NCI-H1436 (cell line): Measurements from ENCODE around the gene MAP4K3.

Experiments
- DNase-seq: peaks from one replicate; lab custom pipeline; 2025; lab: John Stamatoyannopoulos, UW

Gene MAP4K3

DNA sequence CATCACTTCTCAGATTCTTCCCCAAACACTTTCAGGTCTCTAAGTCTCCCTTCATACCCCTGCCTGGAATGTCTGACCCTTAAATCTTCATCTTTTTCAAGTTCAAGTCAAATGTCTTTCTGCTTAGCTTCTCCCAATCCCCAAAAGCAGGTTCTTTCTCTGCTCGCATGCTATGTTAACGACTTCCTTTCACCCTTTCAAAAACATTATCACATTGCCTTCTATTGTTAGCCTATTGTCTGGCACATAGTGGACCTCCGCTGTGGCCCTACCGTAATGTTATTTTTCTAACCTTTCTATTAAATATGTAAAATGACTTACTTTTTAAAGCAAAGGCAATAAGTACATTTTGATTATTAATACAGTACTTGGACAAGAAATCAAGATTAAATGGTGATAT, 195.5 kb downstream of the MAP4K3 start:
- no peak for DNase-seq

DNA sequence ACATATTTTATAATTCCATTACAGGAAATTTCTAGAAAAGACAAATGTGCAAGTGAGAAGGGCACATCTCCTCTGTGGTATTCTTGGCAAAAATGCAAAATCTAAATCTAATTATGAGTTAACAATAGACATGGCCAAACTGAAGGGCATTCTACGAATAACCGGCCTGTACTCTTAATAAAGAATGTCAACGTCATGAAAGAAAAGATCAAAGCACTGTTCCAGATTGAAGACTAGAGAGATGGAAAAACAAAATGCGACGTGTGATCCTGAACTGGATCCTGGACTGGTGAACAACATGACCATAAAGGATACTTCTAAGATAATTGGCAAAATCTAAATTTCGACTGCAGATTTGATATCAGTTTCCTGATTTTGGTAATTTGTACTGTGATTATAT, 196.3 kb downstream of the MAP4K3 start:
- no peak for DNase-seq

DNA sequence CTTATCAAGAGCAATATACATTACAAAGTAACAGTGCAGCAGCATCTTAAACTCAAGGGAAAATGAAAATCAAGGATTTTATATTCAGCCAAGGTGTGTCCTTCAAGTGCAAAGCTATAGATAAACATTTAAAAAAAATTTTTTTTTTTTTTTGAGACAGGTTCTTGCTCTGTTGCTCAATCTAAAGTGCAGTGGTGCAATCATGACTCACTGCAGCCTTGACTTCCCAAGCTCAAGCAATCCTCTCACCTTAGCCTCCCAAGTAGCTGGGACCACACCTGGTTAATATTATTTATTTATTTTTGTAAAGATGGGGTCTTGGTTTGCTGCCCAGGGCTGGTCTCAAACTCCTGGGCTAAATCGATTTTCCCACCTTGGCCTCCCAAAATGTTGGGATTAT, 202.3 kb downstream of the MAP4K3 start:
- DNase-seq, result no peak

DNA sequence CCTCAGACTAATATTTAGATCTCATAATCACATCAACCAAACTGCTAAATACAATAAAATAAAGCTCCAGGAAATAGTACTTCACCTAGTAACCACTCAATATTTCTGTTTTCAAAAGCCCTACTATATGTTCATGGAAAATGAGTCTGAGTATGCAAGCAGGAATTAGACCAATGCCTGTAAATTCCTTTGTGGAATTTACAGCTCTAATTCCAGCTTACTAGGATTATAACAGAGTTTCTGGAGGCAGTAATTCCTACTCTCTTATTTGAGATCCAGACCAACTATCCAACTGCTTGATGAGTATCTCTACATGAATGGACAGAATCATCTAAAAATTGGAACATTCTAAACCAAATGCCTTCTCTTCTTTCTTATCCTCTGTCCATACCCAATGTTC, 204.9 kb downstream of the MAP4K3 start:
- no peak for DNase-seq

DNA sequence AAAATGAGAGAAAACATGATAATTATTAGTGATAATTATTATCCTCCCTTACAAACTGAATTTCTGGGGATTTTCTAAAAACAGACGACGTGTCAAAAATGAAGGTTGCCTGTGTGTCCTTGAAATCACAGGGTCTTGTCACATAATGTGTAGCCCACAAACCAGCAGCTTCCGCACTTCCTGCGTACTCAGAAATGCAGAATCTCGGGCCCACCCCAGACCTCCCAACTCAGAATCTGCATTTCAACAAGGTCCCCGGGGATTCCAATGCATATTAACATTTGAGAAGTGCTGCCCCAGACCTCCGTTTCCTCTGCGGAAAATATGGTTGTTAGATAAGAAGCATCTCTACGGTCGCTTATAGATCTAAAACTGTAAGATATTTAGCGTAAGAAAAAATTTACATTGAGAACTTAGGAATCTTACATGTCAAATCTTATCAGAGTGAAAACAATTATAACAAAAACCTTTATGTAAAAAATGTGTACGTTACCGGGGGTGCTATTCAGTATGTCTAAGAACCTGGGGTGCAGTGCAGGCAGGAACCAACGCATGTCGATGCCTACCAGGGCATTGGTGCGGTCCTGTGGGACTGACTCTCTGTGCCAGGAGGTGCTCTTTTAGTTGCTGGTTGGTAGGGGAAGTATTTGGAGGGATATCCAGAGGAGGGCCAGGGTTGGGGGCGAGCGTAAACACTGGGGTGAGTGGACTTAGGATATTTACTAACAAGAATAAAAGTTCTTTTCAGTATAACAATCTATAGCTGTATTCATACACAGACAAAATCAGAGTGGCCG, 208.5 kb downstream of the MAP4K3 start:
- DNase-seq, result no peak

DNA sequence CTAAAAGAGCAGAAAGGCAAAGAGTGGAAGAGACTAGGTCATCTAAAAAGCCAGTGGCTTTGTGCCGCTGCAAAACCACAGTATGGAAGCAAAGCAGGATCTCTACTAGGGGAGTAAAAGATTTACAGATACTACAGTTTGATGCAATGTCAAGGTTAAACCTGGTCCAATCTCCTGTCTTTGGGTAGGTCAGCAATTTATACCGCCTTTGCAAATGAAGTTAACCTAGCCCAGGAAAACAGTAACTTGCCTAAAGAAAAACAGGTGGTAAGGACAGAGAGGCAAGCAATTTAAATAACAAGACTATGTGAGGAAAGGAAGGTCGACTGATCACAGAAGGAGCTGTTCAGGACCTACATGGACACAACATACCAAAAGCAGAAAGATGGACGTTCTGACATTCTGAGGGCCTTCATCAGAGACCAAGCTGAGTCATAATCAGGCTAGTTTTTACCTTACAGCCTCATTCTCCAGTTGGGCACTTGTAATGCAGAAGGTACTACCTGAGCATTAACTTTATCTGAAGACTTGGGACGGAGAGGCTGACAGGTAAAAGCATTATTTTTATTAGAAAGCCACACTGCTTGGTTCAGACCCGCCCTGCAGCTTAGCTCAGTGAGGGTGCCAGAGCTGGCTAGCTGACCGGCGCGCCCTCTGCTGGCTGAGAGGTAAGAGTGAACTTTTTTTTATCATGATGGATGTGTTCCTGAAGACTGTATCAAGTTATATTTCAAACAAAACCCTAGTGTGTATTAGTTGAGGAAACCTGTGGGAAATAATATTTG, 209.3 kb downstream of the MAP4K3 start:
- peak; percentile 60 for DNase-seq

DNA sequence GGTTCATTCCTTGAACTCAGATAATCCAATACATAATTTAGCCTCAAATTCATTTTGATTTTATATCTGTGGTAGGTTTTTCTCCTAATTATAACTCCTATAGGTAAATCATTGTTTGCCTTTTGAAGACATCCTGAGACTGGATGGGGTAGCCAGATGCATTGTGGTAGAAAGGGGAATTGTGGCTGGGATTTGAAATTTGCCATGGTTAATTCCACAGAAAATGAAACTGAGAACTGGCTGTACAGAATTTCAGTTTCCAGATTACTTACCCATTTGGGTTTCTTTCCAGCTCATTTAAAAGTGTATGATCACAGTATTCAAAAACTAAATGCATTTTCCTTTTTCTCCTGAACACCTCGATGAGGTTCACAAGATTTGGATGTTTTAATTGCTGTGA, 211.5 kb downstream of the MAP4K3 start:
- no peak for DNase-seq

DNA sequence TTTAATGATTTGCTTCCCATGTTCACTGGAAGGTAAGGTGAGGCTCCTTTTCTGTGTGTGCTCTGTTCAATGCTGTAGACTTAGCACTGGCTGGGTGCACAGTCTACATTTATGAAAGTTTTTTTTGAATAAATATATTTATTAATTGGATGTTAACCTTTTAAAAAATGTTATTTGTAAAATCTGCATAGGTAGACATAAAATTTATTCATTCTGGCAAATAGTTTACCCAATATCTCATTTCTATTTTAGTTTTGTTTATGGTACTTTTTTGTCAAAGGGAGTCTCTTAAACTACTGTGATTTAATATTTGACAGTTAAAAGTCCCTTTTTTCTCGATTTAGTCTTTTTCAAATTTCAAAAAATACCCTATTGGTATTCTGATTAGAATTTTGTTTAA, 213.2 kb downstream of the MAP4K3 start:
- DNase-seq, result no peak

DNA sequence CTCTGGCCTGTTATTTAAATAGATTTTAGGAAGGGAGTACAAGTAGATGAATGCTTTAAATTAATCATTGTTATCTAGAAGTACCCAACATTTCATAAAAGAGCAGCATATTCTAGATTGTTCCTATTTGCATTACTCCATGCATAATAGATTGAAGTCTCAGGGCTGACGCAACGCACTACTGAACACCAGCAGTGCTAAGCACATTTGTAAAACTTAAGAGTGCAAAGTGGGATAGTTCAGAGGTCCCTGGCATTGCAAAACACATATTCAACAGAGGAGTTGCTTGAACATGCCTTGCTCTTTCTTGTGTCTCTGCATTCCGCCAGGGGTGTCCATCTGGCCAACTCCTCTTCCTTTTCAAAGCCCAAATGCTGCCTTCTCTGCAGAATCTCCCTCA, 215.6 kb downstream of the MAP4K3 start:
- DNase-seq, result no peak

DNA sequence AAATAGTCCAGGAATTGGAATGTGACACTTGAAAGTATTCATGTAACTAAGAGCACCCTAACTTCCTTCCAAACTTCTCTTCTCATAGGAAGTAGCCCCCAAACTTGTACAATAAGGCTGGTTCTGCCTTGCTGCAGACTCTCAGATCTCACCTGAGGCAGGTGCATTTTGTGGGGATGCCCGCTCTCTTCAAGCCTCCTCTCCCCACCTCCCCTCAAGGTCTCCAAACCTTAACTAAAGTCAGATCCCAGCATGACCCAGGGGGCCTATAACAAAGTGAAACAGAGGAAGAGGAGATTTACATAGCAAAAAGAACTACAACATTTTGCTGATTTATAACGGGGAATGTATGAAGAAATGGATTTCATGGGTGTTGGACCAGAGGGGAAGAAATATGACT, 216.9 kb downstream of the MAP4K3 start:
- DNase-seq, result no peak

DNA sequence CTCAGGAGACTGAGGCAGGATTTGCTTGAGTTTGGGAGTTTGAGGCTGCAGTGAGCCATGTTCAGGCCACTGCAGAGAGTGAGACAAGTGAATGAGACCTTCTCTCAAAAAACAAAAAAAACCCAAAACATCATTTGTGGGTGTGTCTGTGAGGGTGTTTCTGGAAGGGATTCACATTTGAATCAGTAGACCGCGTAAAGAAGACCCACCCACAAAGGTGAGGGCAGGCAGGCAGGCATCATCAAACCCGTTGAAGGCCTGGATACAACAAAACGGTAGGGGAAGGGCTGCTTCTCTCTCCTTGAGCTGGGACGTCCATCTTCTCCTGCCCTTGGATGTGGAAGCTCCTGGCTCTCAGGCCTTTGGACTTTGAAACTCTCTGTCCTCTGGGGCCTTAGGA, 218.7 kb downstream of the MAP4K3 start:
- DNase-seq, result no peak

DNA sequence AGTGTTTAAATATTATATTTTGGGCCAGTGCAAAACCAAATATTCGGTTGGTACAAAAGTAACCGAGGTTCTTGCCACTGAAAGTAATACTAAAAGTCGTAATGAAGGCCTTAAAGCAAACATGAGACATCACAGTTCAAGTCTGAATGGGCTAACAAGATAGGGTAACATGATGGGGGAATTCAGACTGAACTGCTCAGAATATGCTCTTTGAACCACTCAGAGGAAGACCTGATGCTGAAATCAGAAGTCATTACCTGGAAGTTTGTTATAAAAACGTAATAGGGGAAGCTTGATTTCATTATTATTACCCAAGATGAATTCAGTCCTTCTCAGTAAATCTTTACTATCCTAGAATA, 219.9 kb downstream of the MAP4K3 start:
- DNase-seq, result no peak

DNA sequence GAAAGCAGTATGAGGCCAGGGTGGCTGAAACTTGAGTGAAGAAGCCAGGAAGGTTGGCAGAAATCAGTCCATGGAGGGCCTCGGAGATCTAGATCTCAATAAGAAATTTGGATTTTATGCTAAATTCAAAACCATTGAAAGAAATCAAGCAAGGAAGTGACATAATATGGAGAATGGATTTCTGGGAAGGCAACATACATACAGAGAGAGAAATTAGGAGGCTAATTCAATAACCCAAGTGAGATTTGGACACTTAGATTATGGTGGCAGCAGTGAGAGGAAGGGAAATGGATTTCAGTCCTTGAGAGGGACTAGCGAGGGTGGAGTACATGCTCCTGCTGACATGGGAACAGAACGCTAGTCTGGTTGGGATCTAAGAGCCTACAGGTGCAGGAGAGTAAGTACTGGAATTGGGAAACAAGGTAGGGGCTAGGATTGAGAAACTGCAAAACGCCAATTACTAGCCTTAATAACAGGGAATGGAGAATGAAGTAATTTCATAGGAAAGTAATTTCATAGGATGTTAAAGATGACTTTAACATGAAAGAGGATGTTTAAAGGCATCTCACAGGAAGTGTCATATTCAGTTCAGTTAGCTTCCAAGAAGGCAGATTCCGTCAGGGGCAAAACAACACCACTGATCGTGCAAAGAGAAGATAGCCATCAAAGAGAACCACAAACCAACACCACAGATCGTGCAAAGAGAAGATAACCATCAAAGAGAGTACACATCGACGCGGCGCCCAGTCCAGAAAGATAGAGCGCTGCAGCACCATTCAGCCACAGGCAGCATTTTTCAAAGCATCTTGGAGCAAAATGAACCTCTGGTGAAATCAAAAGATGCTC, 220.5 kb downstream of the MAP4K3 start:
- DNase-seq, result no peak

DNA sequence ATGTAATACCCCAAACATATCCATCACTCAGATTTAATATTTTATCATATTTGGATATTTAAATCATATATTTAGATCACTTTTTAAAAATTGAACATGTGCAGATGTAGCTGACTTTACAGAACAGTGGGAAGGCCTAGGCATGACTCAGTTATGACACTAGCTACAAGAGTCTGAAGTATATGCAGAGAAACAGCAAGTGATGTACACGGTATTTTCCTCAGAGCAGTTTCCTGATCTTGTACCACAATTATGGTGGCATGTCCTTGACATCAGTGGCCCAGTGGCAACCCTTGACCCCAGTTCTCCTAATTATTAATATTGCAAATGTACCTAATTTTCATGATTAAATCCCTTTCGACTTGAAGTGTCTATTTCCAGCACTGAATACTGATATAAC, 221.5 kb downstream of the MAP4K3 start:
- no peak for DNase-seq

DNA sequence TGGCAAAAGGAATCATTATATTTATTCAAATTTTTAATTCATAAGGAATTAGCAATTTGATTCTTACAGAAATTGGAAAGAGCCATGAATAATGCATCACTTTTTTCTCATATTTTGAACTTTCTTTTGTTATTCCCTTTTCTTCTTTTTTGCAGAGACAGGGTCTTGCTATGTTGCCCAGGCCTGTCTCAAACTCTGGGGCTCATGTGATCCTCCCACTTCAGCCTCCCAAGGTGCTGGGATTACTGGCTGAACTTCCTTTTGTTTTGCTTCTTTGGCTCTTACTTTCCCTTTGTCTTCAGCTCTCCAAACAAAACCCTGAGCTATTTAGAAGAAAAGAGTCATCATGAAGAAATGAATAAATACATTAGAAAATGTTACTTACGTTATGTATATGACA, 224.1 kb downstream of the MAP4K3 start:
- no peak for DNase-seq

DNA sequence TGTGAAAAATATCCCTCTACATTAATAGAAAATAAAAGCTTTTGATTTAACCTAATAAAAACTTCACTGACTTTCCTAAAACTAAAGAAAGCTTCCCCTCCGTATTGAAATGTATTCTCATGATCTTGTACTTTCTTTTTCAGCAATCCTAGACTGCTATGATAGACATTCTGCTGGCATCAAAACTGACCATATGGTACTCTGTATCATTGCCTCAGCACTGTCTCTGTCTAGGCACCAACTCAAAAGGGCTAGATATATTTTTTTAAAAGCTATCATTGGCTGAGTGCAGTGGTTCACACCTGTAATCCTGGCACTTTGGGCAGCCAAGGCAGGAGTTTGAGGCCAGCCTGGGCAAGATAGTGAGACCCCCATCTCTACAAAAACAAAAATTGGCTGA, 226.2 kb downstream of the MAP4K3 start:
- DNase-seq, result no peak

DNA sequence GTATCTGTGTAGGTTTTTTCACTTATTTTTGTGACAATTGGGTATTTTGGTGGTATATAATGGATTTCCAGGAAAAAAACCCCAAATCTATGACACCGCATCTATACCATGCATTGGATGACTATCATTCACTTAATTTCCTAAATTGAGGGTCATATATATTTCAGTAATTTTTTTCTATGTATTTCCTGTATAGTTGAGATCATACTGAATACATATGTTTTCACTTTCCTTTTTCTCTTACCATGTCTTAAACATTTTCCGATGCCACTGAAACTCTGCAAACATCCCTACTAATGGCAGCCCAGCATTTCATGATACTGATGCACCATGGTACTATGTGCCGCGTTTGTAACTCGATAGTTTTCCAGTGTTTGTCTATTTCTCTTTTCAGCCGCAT, 233.7 kb downstream of the MAP4K3 start:
- peak; percentile 28 for DNase-seq

DNA sequence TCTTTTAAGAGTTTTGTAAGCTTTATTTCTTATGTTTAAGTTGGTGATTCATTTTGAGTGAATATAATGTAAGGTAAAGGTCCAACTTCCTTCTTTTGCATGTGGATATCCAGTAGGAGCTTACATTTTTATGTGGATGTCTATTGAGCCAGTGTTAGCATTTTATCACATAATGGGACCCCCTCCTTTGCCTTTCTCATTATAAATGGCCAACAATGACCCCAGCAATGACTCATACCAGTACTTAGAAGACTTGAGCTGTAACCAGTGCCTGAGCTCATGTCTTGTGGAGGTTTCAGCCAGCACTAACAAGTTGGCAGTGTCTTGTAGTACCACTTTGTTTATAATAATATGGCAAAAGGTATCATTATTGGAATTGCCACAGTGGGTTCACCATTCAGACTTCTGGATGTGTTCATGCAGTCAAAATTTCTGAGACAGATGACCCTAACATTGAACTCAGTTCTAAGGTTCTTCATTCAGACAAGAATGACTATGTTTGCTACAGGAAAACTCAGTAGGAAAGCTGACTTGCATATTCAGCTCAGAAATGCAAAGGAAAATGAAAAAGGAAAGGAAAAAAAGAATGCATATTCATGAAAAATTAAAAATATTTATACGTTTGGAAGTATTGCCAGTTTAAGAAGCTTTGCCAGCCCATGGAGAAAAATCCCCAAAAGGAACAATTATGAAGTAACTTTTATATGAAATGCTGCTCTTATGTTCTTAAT, 234.3 kb downstream of the MAP4K3 start:
- no peak for DNase-seq
